ENCODE measurements around the gene SPINK9. TPM values are rescaled to one million over a fixed set of nuclear protein-coding genes. Genes with fewer than 3 reads are reported as not detected.

Gene SPINK9, protein sequence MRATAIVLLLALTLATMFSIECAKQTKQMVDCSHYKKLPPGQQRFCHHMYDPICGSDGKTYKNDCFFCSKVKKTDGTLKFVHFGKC
- not detected in 2 replicates for total RNA-seq

DNA sequence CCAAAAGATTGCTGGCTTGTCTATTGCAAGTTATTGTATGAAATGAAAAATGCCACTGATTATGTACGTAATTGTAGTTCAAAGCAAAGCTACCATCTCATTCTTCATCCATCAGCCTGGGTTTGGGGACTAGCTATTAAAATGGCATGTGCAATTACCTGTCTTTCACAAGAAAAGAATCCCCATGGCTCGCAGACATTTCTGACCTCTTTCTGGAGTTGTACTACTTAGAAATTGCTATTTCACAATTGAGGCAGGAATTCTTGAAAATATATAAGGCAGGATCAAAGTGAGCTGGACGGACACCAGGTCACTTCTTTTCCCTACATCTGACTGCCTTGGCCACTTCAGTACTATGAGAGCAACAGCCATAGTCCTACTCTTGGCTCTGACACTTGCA is at the start of gene SPINK9:
TSS of gene SPINK9 (plus strand) at position 301 of the 400 bp plus-strand sequence. CDS start at position 356, 55 bp downstream.

DNA sequence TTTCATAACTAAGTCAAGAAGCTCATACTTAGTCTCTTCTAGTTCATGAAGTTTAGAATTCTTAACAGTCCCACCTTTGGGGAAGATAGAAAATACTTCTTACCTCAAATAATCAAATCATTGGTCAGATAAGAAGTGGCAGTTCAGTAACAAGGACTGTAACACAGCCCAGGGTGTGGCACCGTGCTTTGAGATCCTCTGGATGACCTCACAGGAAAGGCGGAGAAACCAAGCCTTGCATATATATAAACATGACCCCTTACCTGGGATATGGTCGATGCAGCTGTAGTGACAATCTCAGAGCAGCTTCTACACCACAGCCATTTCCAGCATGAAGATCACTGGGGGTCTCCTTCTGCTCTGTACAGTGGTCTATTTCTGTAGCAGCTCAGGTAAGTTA is 23.2 kb upstream of the SPINK9 start, which contains the start of gene SPINK7:
TSS of gene SPINK7 (plus strand) at position 271 of the 400 bp plus-strand sequence. CDS start at position 332, 61 bp downstream.

DNA sequence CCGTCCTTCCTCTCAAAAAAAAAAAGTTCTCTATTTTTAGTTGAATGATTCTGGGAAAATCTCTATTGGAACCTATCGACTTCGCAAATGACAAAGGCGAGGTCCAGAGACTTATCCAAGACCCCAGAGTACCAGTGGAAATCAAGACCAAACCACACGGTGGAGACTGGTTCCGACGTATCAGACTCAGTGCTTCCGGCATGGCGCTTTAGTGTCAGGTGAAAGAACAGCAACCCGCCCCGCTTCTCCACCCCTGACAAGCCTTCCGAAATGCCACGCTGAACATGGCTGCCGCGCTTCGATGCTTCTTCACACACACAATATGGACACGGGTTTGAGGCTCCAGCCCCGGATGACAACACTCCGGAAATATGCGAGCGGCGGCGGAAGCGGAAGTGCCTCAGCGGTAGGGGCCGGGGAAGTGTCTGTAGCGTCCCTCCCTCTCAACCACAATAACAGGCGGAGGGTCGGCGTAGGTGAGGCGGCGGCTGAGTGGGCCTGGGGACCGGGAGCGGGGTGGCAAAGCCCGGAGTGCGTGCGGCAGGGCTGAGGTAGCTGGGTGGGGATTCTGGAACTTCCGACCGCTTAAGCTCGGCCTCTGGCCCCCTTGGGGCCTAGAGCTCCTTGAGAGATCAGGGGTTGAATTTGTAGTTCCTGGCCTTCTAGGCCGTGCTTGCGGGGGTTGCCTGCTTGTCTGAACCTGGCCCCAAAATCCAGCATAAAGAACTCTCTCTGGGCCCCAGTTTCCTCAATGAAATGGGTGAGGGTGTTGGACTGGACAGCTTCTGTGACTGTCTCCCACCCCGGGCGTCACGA is 48.4 kb downstream of the SPINK9 start, which contains the start of gene FBXO38:
TSS of gene FBXO38 (plus strand) at position 395 of the 816 bp plus-strand sequence. CDS start 10,819 bp downstream, outside the sequence.

Other genes with a start within 250 kb of the SPINK9 start
- gene SPINK14, start 167.0 kb upstream of the SPINK9 start, total RNA-seq: not detected in 2 replicates
- gene SPINK6, start 132.5 kb upstream of the SPINK9 start, total RNA-seq: not detected in 2 replicates
- not detected in 2 replicates for gene MARCOL, start 97.0 kb upstream of the SPINK9 start, total RNA-seq
- gene SPINK13, start 66.8 kb upstream of the SPINK9 start, total RNA-seq: not detected in 2 replicates
- gene SPINK7, start 23.1 kb upstream of the SPINK9 start, total RNA-seq: not detected in 2 replicates
- 23.8 and 42.4 TPM in 2 replicates for gene FBXO38, start 48.4 kb downstream of the SPINK9 start, total RNA-seq